Cardiac fibroblast (primary cell): Measurements from ENCODE around the gene CAPN14.

Experiments
- DNase-seq, 2 donors: peaks; one replicate each; pipeline versions ENCODE4 v3.0.0 to v3.0.0-alpha.2; 2010; ENCODE audit warnings: low read depth in 2 of 2
- H3K4me3 ChIP-seq, 2 donors: replicated peaks in 1 of 2; 1 replicate in 1 of 2; 2 replicates in 1 of 2; pipeline ENCODE4 v1.5.1; 2011; ENCODE audit warnings: low read depth in 2 of 2, low read length in 2 of 2, mild to moderate bottlenecking in 2 of 2, moderate library complexity in 1 of 2
- TF ChIP-seq, protein P1 (sequence below): IDR thresholded peaks from one replicate; pipeline ENCODE4 v1.5.1; 2011; ENCODE audit warnings: low read depth, mild to moderate bottlenecking, low read length, inconsistent platforms

CAPN14 gene

DNA sequence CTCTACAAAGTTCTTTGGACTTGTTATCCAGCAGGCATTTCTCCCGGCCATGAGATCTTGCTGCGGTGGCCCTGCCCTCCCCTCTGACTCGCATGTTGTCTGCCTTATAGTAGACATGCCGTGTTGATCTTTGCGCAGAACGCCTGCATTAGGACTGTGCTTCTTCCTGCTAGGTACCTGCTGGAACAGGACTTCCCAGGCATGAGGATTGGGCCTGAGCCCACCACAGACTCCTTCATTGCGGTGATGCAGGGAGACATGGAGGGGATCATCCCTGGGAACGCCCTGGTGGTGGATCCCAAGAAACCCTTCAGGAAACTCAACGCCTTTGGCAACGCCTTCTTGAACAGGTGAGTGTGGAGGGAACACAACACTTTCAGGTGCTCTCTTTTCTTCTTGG, 26.8 kb upstream of the CAPN14 start:
- H3K4me3 ChIP-seq, result no peak overlapping the region
- no peak for DNase-seq
- TF ChIP-seq, protein P1, sequence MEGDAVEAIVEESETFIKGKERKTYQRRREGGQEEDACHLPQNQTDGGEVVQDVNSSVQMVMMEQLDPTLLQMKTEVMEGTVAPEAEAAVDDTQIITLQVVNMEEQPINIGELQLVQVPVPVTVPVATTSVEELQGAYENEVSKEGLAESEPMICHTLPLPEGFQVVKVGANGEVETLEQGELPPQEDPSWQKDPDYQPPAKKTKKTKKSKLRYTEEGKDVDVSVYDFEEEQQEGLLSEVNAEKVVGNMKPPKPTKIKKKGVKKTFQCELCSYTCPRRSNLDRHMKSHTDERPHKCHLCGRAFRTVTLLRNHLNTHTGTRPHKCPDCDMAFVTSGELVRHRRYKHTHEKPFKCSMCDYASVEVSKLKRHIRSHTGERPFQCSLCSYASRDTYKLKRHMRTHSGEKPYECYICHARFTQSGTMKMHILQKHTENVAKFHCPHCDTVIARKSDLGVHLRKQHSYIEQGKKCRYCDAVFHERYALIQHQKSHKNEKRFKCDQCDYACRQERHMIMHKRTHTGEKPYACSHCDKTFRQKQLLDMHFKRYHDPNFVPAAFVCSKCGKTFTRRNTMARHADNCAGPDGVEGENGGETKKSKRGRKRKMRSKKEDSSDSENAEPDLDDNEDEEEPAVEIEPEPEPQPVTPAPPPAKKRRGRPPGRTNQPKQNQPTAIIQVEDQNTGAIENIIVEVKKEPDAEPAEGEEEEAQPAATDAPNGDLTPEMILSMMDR, result no peak

DNA sequence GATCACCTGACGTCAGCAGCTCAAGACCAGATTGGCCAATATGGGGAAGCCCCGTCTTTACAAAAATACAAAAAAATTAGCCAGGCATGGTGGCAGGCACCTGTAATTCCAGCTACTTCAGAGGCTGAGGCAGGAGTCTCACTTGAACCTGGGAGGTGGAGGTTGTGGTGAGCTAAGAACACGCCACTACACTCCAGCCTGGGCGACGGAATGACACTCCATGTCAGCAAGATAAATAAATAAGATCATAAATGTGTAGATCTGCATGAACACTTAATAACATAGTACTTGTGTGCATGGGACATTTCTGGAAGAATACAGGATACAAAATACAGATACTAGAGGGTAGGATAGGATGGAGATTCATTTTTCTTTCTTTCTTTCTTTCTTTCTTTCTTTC, 25.7 kb upstream of the CAPN14 start:
- no peak for DNase-seq
- TF ChIP-seq, protein P1, result no peak
- H3K4me3 ChIP-seq, result no peak overlapping the region

DNA sequence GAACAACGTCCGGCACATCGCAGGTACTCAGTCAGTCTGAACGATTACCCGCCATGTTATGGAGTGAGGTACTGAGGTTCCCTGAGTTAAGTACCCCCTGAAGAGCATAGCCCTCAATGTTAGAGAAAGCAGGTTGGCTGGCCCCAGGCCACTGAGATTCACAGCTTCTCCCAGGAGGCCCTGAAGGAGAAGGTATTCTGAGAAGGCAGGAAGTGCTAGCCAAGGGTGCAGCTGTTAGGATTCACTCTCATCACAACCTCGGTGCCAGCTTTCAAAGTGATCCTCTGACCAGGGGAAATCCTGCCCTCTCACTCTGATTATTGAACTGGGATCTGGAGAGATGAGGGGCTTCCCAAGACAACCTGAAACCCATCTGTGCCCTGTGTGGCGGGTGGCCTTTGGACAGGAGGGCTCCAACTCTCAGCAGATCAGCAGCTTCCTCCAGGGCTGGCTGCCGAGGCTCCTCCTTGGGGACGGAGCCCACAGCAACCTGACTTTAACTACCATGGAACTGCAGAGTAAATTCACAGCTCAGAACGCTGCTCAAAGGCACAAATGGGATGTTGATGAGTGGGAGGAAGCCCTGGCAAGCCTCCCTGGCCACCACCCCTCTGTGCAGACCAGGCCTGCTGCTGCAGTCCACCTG, 24.4 kb upstream of the CAPN14 start:
- no peak for DNase-seq
- TF ChIP-seq, protein P1, result no peak

DNA sequence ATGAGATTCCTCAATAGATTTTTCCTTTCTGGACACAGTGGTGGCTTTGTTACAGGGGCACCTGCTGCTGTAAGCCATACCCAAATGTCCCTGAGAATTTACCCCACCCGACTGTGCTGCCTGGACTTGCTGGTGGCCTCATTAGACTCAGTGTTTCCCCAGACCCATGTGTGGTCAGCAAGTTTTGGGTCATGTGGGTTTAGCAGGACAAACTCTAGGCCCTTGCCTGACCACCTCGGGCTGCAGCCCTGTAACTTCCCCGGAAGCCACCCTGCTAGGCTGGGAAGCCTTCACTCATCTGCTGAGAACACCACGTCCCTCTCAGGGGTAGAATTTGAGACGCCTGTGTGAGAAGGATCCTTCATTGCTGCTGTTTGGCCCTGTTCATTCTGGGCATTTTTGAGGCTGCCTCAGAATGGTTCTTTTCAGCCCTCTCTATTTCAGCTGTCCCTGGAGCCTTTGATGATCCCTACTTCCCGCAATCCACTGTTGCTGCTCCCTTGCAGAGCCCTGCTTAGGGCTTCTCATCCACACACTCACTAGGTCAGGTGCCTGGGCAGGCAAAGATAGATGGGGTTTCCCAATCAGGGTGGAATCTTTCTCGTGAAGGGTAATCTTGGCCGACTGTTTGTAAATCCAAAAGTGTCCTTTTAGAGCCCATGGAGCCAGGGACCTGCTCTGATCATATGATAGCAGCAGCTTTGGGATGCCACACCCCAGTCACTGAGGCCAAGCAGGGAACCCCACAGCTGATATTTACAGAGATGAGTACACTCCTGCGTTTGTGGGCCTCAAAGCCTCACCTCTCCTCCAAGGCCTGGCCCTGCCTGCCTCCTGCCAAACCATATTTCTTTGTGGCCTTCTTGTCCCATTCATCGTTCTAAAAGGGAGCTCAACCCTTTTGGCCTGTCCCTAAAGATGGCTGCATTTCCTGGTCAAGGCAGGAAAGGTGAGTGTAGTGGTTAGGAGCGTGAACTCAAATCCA, 23.4 kb upstream of the CAPN14 start:
- no peak overlapping the region for H3K4me3 ChIP-seq
- DNase-seq, result no peak
- TF ChIP-seq, protein P1, result no peak

More for the DNA sequence above, 24.4 kb upstream of the CAPN14 start:
- H3K4me3 ChIP-seq, result no peak overlapping the region

DNA sequence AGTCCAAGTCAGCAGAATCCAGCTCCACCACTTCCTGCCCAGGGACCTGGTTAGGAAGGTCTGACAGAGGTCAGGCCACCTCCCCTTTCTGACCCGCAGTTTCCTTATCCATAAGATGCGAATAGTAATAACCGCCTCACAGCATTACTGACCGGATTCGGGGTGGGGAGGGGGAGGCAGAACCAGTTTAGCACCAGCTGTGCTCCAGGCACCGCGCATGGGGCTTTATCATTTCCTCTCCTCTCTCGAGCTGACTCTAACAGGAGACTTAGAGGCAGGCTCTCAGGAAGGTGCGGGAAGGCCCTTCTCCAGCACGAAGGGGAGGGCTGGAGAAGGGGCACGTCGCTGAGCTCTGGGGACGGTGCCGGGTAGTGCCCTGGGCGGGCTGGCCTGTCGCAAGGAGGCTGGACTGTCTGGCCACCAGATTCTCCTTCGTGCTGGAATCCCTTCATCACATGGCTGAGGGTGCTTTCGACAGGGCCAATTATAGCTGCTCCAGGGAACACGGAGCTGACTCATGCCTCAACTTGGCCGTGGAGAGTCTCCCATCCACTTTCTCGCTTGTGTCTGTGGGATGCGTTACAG, 22.4 kb upstream of the CAPN14 start:
- peak; percentile 65 to 73 for DNase-seq
- no peak overlapping the region for H3K4me3 ChIP-seq
- TF ChIP-seq, protein P1, result no peak

DNA sequence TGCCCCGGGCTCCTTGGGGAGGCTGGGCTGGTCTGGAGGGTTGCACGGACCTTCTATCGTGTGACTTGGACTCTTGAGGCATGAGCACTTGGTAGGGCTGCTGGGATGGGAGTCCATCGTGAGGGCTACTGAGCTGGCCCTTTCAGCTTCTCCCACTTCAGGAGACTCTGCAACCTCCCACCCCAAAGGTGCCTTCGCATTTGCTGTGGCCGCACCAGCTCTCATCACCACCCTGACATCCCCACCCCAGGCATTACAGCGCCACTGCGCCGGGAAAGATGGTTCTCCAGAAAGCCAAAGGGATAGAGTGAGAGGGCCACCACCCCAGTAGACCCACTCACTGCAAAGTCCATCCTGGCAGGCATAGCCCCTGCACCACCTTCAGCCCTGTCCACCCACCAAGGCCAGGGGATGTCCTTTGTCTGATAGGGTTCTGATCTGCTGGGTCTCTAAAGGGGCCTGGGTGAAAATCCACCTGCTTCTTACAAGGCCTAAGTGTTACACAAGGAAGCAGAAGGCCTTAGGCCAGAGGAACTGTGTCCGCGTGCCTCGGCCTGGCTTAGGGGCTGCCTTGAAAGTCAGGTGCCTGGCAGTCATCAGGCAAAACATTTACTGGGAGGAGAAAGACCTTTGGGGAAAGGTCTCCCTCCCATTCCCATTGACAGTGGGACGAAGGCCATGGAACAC, 21.7 kb upstream of the CAPN14 start:
- TF ChIP-seq, protein P1, result no peak
- DNase-seq, result no peak
- no peak overlapping the region for H3K4me3 ChIP-seq
